HG03565 (cell line): Measurements from ENCODE around the gene VHLL.

ENCODE experiments used
- ATAC-seq: cut with Tn5 transposase; IDR thresholded peaks from one replicate; pipeline ENCODE4 v1.9.1; 2021; ENCODE audit warnings: mild to moderate bottlenecking, moderate library complexity; ENCODE audit not compliant: unreplicated experiment

Gene VHLL

GRCh38 chr1:156291226-156292061, 7.7 kb downstream of the VHLL start:
- ATAC-seq: no peak

- ATAC-seq: no peak
These were observed 9.2 kb downstream of the VHLL start for GRCh38 chr1:156289857-156290256.

DNA sequence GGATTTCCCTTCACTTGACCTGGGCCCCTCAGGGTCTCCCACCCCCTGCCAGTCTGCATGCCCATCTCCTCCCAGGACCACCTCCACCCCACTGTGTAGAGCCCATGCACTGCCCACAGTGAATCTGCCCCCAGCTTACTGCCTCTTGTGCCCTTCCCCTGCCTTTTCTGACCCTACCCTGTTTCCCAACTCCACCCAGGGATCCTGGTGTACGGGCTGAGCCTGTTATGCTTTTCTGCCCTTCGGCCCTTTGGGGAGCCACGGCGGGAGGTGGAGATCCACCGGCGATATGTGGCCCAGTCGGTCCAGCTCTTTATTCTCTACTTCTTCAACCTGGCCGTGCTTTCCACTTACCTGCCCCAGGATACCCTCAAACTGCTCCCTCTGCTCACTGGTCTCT, 13.0 kb downstream of the VHLL start:
- ATAC-seq: no peak

DNA sequence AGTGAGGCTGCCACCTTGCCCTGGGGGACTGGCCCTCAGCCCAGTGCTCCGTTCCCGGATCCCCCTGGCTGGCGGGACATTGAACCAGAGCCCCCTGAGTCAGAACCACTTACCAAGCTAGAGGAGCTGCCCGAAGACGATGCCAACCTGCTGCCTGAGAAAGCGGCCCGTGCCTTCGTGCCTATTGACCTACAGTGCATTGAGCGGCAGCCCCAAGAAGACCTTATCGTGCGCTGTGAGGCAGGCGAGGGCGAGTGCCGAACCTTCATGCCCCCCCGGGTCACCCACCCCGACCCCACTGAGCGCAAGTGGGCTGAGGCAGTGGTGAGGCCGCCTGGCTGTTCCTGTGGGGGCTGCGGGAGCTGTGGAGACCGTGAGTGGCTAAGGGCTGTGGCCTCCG, 13.7 kb downstream of the VHLL start:
- no peak for ATAC-seq

- ATAC-seq: no peak
These were observed 14.3 kb downstream of the VHLL start for GRCh38 chr1:156284757-156285156.

- no peak for ATAC-seq
These were observed 15.0 kb downstream of the VHLL start, which contains the start of gene TMEM79 for GRCh38 chr1:156284112-156284511. TSS of gene TMEM79 (plus strand) at chr1:156284325. CDS start at chr1:156285227, 902 bp downstream.

- no peak for ATAC-seq
These were observed 15.6 kb downstream of the VHLL start for GRCh38 chr1:156283521-156283920.

DNA sequence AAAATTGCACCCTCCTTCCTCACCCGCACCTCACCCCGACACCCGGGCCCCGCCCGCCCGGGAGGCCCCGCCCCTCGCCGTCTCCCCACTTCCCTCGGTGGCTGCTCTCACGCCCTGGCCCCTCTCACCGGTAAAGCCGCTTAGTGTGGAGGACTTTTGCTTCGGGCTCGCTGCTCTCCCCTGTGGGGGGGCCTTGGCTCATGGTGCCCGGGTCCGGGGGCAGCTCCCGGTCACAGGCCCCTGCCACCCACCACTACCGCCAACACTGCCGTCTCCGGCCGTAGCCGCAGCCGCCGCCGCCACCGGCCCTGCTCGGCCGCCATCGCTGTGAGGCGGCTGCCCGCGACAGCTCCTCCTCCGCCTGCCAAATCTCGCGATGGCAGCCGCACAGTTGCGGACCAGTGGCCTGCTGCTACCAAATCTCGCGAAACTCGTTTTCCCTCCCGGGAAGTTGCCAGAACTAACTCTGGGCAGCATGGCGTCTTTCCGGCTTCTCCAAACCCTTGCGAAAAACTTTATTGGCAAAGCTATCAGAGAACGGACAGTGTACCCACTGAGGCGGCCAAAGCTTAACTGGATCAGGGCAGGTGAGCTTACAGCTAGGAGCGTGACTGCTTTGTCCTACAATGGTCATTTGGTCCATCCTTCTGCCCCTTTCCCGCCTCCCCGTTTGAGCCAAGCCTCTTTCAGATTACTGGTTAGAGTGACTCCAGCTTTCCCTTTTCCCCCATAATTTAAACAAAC, 16.5 kb downstream of the VHLL start, which contains the start of gene SMG5:
SMG5 (minus strand) TSS at position 347 of the 744 bp plus-strand sequence; CDS start at position 202, 145 bp downstream.
- peak; percentile 65 for ATAC-seq

- ATAC-seq: no peak
These were observed 17.2 kb downstream of the VHLL start for GRCh38 chr1:156281693-156282478.

- peak; percentile 33 for ATAC-seq
These were observed 17.8 kb downstream of the VHLL start for GRCh38 chr1:156281281-156281680.

- ATAC-seq: no peak
These were observed 19.3 kb downstream of the VHLL start for GRCh38 chr1:156279837-156280236.

- ATAC-seq: no peak
These were observed 22.1 kb downstream of the VHLL start for GRCh38 chr1:156276966-156277381.

DNA sequence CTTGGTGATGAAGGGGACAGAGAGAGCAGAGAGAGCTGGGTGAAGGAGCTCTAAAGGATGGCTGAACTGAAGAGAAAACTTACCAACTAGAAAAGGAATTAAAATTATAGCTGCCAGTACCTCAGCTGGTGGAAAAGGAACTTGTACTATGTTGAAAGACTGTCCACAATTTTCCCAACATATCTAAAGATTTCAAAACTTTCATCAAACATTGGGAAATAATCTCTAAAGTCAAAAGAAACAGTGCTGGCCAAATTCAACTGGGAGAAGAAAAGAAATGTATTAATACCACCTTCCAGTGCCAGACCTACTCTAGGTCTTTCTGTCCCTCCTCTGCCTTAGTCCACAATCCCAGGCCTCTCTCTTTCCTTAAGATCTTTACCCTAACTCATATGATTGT, 22.6 kb downstream of the VHLL start:
- no peak for ATAC-seq

GRCh38 chr1:156270314-156270713, 28.8 kb downstream of the VHLL start:
- ATAC-seq: no peak

DNA sequence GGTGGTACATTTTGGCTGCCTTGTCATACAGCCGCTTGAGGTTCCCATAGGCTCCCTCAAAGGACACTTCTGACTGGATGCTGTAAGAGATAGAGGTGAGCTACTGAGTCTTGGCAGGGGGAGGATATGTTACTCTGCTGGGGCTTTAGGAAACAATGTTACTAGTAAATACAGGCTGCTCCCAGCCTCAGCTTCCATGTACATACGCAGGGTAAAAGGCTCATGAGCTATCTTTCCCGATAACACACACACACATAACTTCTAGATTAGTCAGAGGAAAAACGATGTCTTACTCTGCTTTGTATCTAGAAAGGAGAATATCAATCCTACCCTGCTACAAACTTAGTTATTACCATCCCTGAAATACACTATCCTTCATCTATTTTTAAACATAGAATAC, 30.8 kb downstream of the VHLL start:
- no peak for ATAC-seq

DNA sequence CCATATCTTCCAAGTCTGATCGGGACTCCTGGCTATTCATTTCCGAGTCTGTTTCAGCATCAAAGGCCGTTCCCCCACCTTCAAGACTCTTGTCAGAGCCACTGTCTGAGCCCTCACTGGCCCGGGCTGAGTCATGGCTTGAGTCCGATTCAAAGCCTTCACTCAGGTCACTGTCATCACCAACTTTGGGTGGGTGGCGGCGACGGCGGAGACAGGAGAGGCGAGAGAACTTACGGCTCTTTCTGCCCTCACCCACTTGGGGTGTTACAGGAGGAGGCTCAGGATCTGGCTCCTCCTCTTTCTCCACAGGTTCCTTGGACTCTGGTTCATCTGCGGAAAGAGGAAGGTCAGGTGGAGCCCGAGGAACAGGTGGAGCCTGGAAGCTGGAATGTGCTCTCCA, 33.1 kb downstream of the VHLL start:
- ATAC-seq: no peak

- ATAC-seq: no peak
These were observed 35.8 kb downstream of the VHLL start for GRCh38 chr1:156263288-156263655.

GRCh38 chr1:156262461-156263287, 36.4 kb downstream of the VHLL start:
- no peak for ATAC-seq

- ATAC-seq: no peak
These were observed 38.2 kb downstream of the VHLL start for GRCh38 chr1:156260896-156261295.

- ATAC-seq: no peak
These were observed 39.3 kb downstream of the VHLL start for GRCh38 chr1:156259805-156260204.
